SK-N-MC (cell line): ENCODE results near the gene NDST1.

Experiments used
- EZH2 ChIP-seq: fragments of 200-600 bp; sonication (generic); IDR thresholded peaks from one replicate; pipeline ENCODE4 v1.6.1; 2017; ENCODE audit warnings: antibody characterized with exemption
- POLR2AphosphoS5 ChIP-seq: IDR thresholded peaks from 2 replicates; pipeline ENCODE4 v1.6.1; 2012; ENCODE audit warnings: mild to moderate bottlenecking, low read depth, low read length, borderline replicate concordance

GRCh38 chr5:150517272-150518152, 9.6 kb downstream of the NDST1 start:
- no peak for TF ChIP-seq EZH2
- no peak for TF ChIP-seq POLR2AphosphoS5
